HPDE6-E6E7 (cell line): ENCODE measurements around the gene MYH14.
"Not testable (repeated sequence)": the region's sequence is repeated elsewhere in the genome, so short reads cannot be mapped to it uniquely, and the experiment has no call there.

Experiments
- DNase-seq: peaks from one replicate; pipeline ENCODE4 v3.0.0; 2011; ENCODE audit warnings: missing footprints; ENCODE audit errors: extremely low spot score

Gene MYH14

GRCh38 chr19:50317115-50317514 is 113.7 kb downstream of the MYH14 start:
- DNase-seq: no peak

GRCh38 chr19:50318438-50318837 is 115.0 kb downstream of the MYH14 start:
- DNase-seq: no peak

- DNase-seq: no peak
Measured at GRCh38 chr19:50319156-50319555, 115.7 kb downstream of the MYH14 start.

DNA sequence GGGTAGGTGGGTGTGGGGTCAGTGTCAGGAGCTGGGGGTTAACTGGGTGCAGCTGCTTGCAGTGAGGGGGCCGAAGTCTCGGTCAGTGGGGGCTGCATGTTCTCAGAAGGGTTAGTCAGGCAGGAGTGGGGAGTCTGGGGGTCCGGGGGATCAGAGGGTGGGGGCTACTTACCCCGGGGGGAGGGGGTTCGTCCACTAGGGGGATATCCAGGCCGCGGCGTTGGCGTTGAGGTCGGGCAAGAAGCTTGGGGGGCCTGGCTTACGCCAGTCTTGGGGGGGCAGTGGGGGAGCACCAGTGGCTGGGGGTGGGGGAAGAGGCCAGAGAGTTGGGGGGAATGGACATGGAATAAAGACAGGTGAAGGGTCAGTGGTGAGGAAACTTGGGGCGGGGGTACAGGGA is 116.6 kb downstream of the MYH14 start:
- DNase-seq: no peak

GRCh38 chr19:50320596-50320995 is 117.2 kb downstream of the MYH14 start:
- no peak for DNase-seq

GRCh38 chr19:50321831-50322230 is 118.4 kb downstream of the MYH14 start:
- no peak for DNase-seq

DNA sequence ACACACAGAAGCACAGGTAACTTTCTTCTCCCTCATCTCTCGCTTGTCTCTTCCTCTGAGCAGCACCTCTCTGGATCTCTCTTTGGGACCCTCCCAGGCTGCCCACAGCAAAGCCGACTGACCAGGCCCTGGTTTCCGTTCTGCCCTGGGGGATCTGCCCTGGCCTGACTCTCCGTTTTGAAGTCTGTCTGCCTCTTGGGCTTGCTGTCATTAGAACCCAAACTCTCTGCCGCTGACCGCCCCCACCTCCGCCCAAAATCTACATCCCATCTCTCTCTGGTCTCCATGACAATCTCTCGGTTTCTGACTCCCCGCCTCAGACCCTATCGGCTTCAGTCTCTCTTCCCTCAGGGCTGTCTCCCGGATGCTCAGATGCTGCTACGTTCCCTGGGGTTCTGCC is 118.8 kb downstream of the MYH14 start:
- DNase-seq: no peak

- DNase-seq: no peak
Measured at GRCh38 chr19:50322931-50323781, 119.7 kb downstream of the MYH14 start.

DNA sequence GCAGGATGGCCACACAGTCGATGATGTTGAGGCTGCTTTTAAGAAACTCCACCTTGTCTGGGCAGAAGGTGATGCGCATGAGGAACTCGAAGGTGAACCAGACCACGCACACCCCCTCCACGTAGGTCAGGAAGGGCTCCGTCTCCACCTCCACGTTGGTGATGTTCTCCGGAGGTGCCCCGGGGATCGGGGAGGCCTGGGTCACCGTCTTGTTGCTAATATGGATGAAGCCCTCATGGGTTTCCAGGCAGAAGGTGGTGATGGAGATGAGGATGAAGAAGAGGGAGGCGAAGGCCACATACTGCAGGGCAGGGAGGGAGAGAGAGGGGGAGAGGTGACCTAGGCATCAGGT is 120.3 kb downstream of the MYH14 start:
- no peak for DNase-seq

DNA sequence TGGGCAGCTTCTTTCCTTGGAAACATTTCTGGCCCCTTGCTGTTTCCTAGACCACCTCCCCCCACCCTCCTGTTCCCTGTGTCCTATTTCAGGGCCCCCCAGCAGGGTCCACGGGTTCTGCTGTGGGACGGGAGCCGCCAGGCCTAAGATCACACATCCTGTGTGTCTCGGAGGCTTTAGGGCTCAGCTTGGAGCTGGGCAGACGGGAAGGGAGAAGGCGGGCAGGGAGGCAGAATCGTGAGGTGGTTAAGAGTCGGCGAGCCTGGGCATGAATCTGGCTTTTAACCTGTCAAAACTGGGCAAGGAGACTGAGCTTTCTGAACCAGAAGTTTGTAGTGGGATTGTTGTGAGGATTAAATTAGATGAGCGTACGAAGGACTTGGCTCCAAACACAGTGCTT is 120.9 kb downstream of the MYH14 start:
- no peak for DNase-seq

DNA sequence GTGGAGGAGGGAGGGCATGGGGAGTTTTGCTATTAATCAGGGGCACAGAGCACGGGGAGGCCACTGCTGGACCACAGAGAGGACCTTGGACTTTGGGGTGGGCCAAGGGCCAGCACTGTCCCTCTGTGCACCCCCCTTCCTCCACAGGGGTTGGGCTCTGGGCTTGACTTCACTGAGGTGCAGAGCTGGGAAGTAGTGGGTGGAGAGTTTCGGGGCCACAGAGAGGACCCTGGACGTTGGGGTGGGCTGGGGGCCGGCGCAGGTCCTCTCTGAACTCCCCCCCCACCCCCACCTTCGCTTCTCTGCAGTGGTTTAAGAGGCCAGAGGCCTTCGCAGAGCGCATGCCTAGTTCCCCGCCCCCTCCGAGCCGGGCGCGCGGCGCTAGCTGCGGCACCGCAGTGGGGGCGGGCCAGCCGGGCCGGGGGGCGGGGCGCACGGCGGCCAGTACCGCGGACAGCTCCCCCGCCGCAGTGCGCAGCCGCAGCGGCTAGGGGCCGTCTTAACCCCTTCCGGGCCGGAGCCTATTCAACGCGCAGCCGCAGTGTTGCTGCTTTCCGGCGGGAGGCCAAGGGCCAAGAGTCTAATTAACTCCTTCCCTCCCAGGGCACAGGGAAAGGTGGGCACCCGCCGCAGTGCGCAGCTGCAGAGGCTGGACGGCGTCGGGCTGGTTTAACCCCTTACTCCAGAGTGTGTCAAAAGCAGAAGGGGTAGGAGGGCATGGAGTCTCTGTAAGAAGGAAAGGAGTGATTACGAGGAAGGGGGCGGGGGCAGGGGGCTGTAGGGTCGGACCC is 122.1 kb downstream of the MYH14 start:
- no peak for DNase-seq

DNA sequence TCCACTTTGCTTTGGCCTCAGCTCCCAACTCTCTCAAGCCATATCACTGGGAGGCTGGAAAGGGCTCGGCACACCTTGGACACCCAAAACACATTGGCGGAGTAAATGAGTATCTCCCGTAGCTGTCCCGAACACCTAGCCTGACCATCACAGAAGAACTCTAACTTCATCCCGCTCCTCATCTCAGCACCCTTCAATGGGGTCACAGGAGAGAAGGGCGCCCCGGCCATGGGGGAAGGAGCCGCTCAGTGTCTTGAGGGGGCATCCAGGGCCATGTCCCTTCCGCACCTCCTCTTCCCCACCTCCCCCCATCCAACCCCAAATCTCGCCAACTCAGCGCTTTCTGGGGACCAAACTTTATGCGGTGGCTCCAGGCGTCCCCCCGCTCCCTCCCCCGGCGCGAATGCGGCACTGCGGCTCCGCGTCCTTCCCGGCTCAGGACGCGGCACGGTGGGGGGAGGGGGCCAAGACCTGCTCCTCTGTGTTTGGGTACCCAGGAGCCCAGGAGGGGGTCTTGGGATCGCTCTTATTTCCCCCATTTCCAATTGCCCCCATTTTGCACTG is 122.8 kb downstream of the MYH14 start:
- DNase-seq: no peak

DNA sequence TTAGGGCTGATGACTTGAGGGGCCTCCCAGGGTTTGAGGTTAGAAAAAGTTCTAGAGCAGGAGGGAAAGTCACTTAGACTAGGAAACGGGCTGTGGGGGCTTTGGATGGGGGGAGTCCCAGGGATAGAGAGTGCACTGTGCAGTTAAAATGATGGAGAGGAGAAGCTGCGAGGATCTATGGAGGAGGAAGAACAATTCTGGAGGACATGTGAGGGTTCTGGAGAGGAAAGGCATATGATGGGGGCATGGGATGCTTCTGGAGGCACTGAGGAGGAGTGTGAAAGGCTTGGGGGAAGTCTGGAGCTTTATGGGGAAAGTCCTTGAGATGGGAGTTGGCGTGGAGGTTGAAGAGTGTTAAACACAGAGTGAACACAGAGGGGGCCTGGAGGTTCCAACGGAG is 123.6 kb downstream of the MYH14 start:
- DNase-seq: no peak

DNA sequence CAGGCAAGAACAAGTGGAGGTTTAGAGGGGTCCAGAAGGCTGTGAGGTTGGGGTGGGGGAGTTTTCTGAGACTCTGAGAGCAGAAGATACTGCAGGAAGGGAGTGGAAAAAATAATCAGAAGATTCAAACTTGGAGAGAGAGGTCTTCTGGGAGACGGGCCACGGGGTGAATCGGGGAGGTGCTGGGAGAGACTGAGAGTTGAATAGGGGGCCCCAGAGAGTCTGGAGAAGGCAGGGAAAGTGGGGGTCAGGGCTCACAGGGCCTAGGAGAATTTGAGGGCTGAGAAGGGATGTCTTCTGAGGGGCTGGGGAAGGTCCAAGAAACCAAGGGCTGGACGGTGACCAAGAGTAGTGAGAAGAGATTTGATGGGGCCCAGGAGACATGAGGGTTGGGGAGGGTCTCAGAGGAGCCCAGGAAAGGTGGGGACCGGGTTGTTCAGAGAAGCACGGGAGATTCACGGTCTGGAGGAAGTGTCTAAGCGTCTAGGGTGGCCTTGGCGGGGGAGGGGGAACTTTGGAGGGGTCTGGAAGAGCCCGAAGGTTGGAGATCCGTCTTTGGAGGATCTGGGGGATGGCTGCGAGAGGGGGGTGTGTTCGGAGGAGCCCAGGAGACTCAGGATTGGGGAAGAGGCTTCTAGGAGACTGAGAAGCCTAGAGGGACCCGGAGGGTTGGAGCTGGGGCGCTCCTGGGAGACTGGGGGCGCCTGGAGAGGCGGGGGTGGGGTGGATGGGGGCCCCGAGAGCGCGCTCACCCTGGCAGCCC is 124.2 kb downstream of the MYH14 start:
- no peak for DNase-seq

DNA sequence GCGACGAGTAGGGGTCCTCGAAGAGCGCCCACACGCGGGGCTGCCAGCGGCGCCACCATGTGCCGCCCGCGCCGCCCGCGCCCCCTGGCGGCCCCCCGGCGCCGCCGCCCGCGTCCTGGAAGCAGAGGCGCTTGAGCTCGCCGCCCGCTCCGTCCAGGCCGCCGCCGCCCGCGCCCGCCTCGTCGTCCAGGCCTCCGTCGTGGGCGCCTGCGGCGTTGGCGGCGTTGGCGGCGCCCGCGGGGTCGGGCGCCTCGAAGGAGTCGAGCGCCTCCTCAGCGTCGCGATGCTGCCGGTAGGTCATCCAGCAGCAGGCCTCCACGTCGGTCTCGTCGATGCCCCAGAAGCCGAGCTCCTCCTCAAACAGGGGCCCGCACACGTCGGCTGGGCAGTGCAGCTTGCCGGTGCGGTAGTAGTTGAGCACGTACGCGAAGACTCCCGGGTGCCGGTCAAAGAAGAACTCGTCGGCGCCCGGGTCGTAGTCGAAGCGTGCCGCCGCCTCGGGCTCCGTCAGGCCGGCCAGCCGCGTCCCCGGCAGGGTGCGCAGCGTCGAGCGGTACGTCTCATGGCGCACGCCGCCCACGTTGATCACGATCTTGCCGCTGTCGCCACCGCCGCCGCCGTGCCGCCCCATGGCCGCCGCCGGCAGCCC is 124.9 kb downstream of the MYH14 start:
- DNase-seq: no peak

- DNase-seq: no peak
Measured at GRCh38 chr19:50328873-50329145, 125.4 kb downstream of the MYH14 start.

- no peak for DNase-seq
Measured at GRCh38 chr19:50329146-50329925, 125.9 kb downstream of the MYH14 start, which contains the start of gene KCNC3. TSS of gene KCNC3 (minus strand) at chr19:50329377. CDS start at chr19:50329082, 295 bp downstream.

- not testable (repeated sequence) for DNase-seq
Measured at GRCh38 chr19:50329926-50330294, 126.5 kb downstream of the MYH14 start.

GRCh38 chr19:50330365-50331078 is 127.1 kb downstream of the MYH14 start:
- no peak for DNase-seq
